Bronchial epithelial cell (primary cell): ENCODE data around the gene NRXN3. TPM values are rescaled to one million over a fixed set of nuclear protein-coding genes. Genes with fewer than 3 reads are reported as not detected.

ENCODE experiments used
- DNase-seq: peaks from one replicate; pipeline ENCODE4 v3.0.0-alpha.2; 2010; ENCODE audit warnings: low read depth
- FAIRE-seq: peaks from 2 replicates; lab custom pipeline; 2011; peaks lifted over from hg19 to GRCh38; lab: Jason Lieb, UNC
- H3K27me3 ChIP-seq: 2 replicates; pipeline ENCODE4 v1.5.1; 2011; ENCODE audit warnings: low read length; ENCODE audit not compliant: control insufficient read depth, insufficient read depth
- H3K36me3 ChIP-seq: 2 replicates; pipeline ENCODE4 v1.5.1; 2011; ENCODE audit warnings: low read length; ENCODE audit not compliant: control insufficient read depth, insufficient read depth
- H3K4me3 ChIP-seq: 2 replicates; pipeline ENCODE4 v1.5.1; 2011; ENCODE audit warnings: mild to moderate bottlenecking, low read depth, low read length, control low read depth
- total RNA-seq: library from RNA; depleted of rRNA; stranded (reverse); fragments of >200 nt; gene quantifications from 2 replicates; pipeline ENCODE4 v1.2.1, GENCODE V29; 2014
- TF ChIP-seq, protein P1 (sequence below): IDR thresholded peaks from 2 replicates; pipeline ENCODE4 v1.5.1; 2011; ENCODE audit warnings: mild to moderate bottlenecking, moderate library complexity, low read length, control low read depth, inconsistent platforms; ENCODE audit not compliant: insufficient read depth, severe bottlenecking

Gene NRXN3
- total RNA-seq, 1 donor from 2014 or later, result under 0.01 TPM

DNA sequence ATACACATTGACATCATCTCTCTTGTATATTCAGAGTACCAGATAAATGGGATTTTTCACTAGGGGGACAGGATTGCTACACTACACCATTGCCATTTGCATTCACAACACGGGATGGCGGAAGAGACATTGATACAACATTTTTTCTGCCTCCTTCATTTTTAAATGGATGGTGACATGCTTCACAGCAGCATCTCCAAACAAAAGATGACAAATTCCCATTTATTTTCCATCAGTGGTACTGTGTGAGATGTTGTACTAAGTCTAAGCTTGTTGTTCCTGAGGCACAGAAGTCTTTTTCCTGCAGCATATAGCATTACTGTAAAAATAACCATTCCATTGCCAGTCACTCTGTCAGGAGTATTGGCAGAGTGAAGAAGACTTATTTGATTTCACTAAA is 912.7 kb downstream of the NRXN3 start:
- Histone ChIP-seq H3K27me3 (no peaks in the 10 kb centered on the region), H3K36me3 (no peaks in the 10 kb centered on the region), H3K4me3 (no peak overlapping the region)
- DNase-seq, result no peak
- TF ChIP-seq, protein P1, sequence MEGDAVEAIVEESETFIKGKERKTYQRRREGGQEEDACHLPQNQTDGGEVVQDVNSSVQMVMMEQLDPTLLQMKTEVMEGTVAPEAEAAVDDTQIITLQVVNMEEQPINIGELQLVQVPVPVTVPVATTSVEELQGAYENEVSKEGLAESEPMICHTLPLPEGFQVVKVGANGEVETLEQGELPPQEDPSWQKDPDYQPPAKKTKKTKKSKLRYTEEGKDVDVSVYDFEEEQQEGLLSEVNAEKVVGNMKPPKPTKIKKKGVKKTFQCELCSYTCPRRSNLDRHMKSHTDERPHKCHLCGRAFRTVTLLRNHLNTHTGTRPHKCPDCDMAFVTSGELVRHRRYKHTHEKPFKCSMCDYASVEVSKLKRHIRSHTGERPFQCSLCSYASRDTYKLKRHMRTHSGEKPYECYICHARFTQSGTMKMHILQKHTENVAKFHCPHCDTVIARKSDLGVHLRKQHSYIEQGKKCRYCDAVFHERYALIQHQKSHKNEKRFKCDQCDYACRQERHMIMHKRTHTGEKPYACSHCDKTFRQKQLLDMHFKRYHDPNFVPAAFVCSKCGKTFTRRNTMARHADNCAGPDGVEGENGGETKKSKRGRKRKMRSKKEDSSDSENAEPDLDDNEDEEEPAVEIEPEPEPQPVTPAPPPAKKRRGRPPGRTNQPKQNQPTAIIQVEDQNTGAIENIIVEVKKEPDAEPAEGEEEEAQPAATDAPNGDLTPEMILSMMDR, result no peak
- FAIRE-seq, result no peak

DNA sequence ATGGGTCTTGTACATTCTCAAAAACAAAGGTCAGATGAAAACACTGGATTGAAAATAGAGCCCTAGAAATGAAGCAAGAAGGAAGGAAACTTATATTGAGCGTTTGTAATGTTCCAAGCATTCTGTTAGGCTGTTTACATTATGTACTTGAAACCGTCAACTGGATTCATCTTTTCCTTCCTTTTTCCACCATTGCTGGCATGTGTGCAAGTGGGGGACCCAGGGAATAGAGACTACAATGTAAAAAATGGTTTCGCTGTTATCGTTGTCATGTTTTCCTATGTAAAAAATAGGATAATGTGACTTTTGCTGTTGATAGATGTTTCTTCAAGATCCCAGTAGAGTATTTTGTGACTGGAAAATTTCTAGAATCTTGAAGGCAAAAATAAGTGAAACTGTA is 913.2 kb downstream of the NRXN3 start:
- TF ChIP-seq, protein P1, result no peak
- FAIRE-seq, result no peak

DNA sequence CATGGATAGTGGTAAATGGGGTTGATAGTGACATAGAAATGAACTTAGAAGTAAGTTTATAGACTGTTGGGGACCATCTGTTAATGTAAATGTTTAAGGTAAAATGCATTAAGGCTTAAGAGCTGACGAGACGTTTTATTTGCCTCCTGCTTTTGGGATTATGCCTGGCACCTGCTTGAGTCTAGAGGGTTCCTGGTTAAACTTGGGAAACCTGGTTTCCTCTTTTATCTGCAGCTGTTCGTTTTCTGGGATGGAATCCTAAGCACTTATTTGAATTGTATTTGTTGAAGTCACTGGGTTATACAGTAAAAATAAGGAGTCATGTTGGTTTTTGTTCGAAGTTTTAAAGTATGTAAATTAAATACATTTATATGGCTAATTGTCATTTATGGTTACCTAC is 914.7 kb downstream of the NRXN3 start:
- Histone ChIP-seq H3K36me3 (no peaks in the 10 kb centered on the region), H3K27me3 (no peaks in the 10 kb centered on the region), H3K4me3 (no peak overlapping the region)
- TF ChIP-seq, protein P1, result no peak
- no peak for FAIRE-seq
- no peak for DNase-seq

More for the DNA sequence above, 913.2 kb downstream of the NRXN3 start:
- no peak overlapping the region for H3K4me3 ChIP-seq
- H3K27me3 ChIP-seq, result no peaks in the 10 kb centered on the region
- no peaks in the 10 kb centered on the region for H3K36me3 ChIP-seq
- no peak for DNase-seq

DNA sequence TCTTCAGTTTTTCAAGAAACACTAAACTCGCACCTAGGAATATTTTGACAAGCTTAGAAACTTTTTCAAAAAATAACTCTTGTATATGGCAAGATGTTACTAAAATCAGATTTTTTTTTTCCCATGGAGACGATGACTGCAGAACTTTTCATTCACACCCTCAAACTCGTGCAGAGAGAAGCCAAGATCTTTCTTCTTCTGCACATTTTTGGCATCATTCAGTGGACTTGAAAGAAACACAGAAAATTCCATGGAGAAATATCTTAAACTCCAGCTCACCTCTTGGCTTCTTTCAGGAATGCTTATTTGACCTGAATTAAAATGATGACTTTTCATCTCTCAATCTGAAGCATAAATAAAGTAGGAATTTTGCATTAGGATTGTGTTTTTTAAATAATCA is 919.4 kb downstream of the NRXN3 start:
- TF ChIP-seq, protein P1, result no peak
- no peak for FAIRE-seq
- no peaks in the 10 kb centered on the region for H3K36me3 ChIP-seq
- DNase-seq, result no peak
- H3K4me3 ChIP-seq, result no peak overlapping the region
- H3K27me3 ChIP-seq, result no peaks in the 10 kb centered on the region

DNA sequence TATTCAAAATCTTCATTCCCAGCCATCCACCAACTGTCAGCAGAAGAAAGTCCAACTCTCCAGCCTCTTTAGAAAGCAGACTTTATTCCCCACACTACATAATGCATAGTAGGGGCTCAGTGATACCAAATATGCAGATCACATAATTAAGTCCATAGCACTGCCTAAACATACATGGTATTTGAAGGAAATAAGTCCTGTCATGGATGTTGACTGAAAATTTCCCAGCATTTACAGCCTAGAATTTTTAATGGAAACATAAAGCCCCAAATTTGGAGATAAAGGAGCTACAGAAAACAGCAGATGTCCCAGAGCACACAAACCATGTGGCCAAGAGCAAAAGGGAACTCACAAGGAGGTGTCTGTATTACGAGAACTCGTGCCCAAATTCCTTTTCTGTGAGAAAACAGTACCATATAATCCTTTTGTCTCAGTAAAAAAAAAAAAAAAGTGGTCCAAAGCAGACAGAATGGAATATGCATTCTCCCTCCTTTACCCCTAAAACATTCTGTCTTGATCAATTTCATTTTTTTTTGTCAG is 920.5 kb downstream of the NRXN3 start:
- no peak for DNase-seq
- TF ChIP-seq, protein P1, result no peak
- FAIRE-seq, result no peak
- Histone ChIP-seq H3K27me3 (no peaks in the 10 kb centered on the region), H3K36me3 (no peaks in the 10 kb centered on the region), H3K4me3 (no peak overlapping the region)

DNA sequence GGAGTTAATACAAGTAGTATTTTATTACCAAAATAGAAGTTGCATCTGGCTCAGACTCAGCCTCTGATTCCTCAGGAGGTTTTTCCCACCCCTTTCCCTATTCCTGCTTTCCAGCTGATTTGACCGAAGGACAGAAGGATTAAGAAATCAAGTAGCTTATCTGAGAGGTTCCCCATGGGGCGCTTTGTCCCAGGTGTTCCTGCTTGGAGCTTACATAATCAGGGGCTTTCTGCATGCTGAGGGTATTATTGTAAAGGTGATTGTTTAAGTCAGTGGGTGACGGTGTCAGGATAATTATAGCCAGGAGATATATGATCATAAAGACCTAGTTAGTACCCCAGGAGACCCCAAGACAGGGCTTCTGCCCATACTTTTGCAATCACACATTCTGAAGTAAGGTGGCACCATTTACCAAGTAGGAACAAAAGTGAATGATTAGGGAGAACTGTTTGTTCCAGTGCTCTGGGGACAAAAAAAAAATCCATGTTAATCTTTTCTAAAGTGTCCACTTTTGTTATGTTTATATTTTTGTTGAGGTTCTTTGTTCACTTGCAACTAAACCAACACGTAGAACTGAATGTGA is 921.3 kb downstream of the NRXN3 start:
- Histone ChIP-seq H3K27me3 (no peaks in the 10 kb centered on the region), H3K4me3 (no peak overlapping the region), H3K36me3 (no peaks in the 10 kb centered on the region)
- DNase-seq (no peak), FAIRE-seq (no peak)
- TF ChIP-seq, protein P1, result no peak
